Neural cell (in vitro differentiated cells): Measurements from ENCODE around the gene UBASH3B.

Source experiments
- CTCF ChIP-seq: fragments of 450-650 bp; IDR thresholded peaks from 2 replicates; pipeline ENCODE4 v1.5.1; 2014; ENCODE audit warnings: antibody characterized with exemption, mild to moderate bottlenecking, moderate library complexity; ENCODE audit not compliant: poor library complexity, severe bottlenecking
- EZH2 ChIP-seq: fragments of 200-600, 300-800 bp; shearing (Covaris generic), sonication (generic); IDR thresholded peaks from 2 replicates; pipeline ENCODE4 v1.6.1; 2014; ENCODE audit warnings: antibody characterized with exemption, low read length, borderline replicate concordance, mild to moderate bottlenecking; ENCODE audit not compliant: insufficient read depth, poor library complexity, severe bottlenecking
- POLR2AphosphoS5 ChIP-seq: IDR thresholded peaks from 2 replicates; pipeline ENCODE4 v1.6.1; 2012
- RAD21 ChIP-seq: fragments of 450-650 bp; conservative IDR thresholded peaks from 2 replicates; pipeline ENCODE4 v1.6.1; 2014; ENCODE audit warnings: antibody characterized with exemption, mild to moderate bottlenecking, moderate library complexity
- REST ChIP-seq: IDR thresholded peaks from 2 replicates; pipeline ENCODE4 v1.6.1; 2012; ENCODE audit warnings: borderline replicate concordance
- SMC3 ChIP-seq: fragments of 450-650 bp; conservative IDR thresholded peaks from 2 replicates; pipeline ENCODE4 v1.6.1; 2014; ENCODE audit warnings: antibody characterized with exemption, mild to moderate bottlenecking, moderate library complexity; ENCODE audit not compliant: poor library complexity

GRCh38 chr11:122617926-122618325 is 37.6 kb upstream of the UBASH3B start:
- TF ChIP-seq REST (no peak), CTCF (no peak), EZH2 (no peak), RAD21 (no peak), SMC3 (no peak), POLR2AphosphoS5 (no peak)
